OCI-LY3 (cell line): ENCODE results near the gene PARK7.

Experiments used
- H2AFZ ChIP-seq: fragments of 200-600, 300-600 bp; shearing (Covaris generic); 2 replicates; pipeline ENCODE4 v1.6.0; 2014; ENCODE audit warnings: antibody characterized with exemption, low read depth, low read length
- H3K27ac ChIP-seq: fragments of 200-600, 300-600 bp; sonication (generic); 2 replicates; pipeline ENCODE4 v1.5.1; 2014; ENCODE audit warnings: mild to moderate bottlenecking, low read length, moderate library complexity, mixed read lengths
- H3K27me3 ChIP-seq: fragments of 200-600, 300-600 bp; sonication (generic); 2 replicates; pipeline ENCODE4 v1.6.1; 2014; ENCODE audit warnings: low read depth, low read length, mixed read lengths
- H3K36me3 ChIP-seq: fragments of 200-600, 300-600 bp; sonication (generic); replicated peaks from 2 replicates; pipeline ENCODE3; 2014; ENCODE audit warnings: low read depth, low read length, mixed read lengths
- H3K4me1 ChIP-seq: fragments of 300-600, 200-600 bp; sonication (generic); 2 replicates; pipeline ENCODE4 v1.6.1; 2014; ENCODE audit warnings: low read length, mixed read lengths
- H3K4me2 ChIP-seq: fragments of 200-600, 300-600 bp; sonication (generic); 2 replicates; pipeline ENCODE4 v1.6.1; 2014; ENCODE audit warnings: low read length, mixed read lengths
- H3K4me3 ChIP-seq: fragments of 300-600, 200-600 bp; sonication (generic); 2 replicates; pipeline ENCODE4 v1.5.1; 2014; ENCODE audit warnings: antibody characterized with exemption, mild to moderate bottlenecking, low read length, moderate library complexity
- H3K79me2 ChIP-seq: fragments of 300-600, 200-600 bp; shearing (Covaris generic); 2 replicates; pipeline ENCODE4 v1.6.1; 2014; ENCODE audit warnings: mild to moderate bottlenecking, low read length, mixed read lengths
- H3K9ac ChIP-seq: fragments of 300-600, 200-600 bp; shearing (Covaris generic); 2 replicates; pipeline ENCODE4 v1.6.0; 2014; ENCODE audit warnings: mild to moderate bottlenecking, low read length, moderate library complexity
- H3K9me3 ChIP-seq: fragments of 200-600, 300-600 bp; shearing (Covaris generic); 2 replicates; pipeline ENCODE4 v1.6.1; 2014; ENCODE audit warnings: low read length, mixed read lengths; ENCODE audit not compliant: insufficient read depth
- H4K20me1 ChIP-seq: fragments of 200-600, 300-600 bp; sonication (generic); 2 replicates; pipeline ENCODE4 v1.6.1; 2016; ENCODE audit warnings: low read length, mixed read lengths; ENCODE audit not compliant: insufficient read depth
- CTCF ChIP-seq: fragments of 200-600, 300-600 bp; sonication (generic); IDR thresholded peaks from 2 replicates; pipeline ENCODE4 v1.5.1; 2014; ENCODE audit warnings: antibody characterized with exemption, low read length, low read depth
- EZH2phosphoT487 ChIP-seq: fragments of 200-600 bp; shearing (Covaris generic); IDR thresholded peaks from 2 replicates; pipeline ENCODE4 v1.6.1; 2018; ENCODE audit warnings: antibody characterized with exemption, mixed run types, low read depth

PARK7 gene

DNA sequence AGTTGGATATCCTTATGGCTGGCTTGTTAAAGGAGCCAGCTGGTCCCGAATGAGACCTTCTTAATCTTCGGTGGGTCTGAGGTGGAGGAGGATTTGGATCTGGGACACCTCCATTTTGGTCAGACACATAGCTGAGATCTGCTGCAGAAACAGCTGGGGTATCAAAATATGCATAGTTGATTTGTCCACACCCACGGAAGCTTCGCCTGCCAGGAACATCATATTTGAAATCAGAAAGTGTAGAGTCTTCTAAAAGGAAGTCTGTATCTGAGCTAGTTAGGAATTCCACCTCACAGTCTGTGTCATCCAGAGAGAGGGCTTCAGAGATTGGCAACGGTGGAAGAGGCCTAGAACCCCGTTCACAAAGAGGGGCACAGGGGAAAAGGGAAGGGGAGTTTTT, 52.3 kb downstream of the PARK7 start:
- Histone ChIP-seq H3K79me2 (no peaks in the 10 kb centered on the region), H3K27ac (no peak overlapping the region), H3K9ac (no peak overlapping the region), H3K36me3 (no peaks in the 10 kb centered on the region), H3K4me1 (0 out of 2 replicates have a peak, but pooled peaks cover 7% of the 10 kb centered on the region), H3K4me2 (no peak overlapping the region), H2AFZ (no peak overlapping the region), H3K27me3 (no peaks in the 10 kb centered on the region), H4K20me1 (no peaks in the 10 kb centered on the region), H3K9me3 (no peaks in the 10 kb centered on the region), H3K4me3 (no peak overlapping the region)
- TF ChIP-seq EZH2phosphoT487 (no peak), CTCF (no peak)

DNA sequence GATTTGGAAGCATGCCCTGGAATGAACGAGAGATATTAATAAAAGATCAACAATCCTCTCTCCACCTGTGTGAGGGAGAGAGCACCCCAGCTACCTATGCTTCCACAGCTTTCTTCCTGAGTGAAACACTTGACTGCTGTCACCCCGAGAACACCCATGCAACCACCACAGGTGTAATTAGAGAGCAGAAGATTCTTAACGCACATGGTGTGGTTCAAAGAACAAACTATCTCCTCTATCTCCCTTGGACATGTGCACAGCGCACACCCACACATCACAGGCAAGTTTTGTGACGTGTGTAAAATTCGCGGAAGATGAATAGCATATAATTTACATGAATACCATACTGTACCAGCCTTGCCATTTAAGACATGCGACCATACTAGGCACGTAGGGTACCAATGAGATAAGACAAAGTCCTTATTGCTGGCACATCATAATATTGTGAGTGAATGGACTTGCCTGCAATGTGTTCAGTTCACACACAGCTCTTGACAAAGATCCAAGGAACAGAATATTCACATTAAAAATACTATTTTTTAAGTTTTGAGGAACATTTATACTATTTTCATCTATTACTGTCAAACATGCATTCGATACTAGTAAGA, 53.0 kb downstream of the PARK7 start:
- peaks cover 7% of the 10 kb centered on the region; the same call in 1 of the 2 replicates for H3K4me1 ChIP-seq
- H3K4me3 ChIP-seq = no peak overlapping the region
- H3K79me2 ChIP-seq = no peaks in the 10 kb centered on the region
- peak overlapping the region; percentile 14; the same call in 1 of the 2 replicates for H3K4me2 ChIP-seq
- H3K27ac ChIP-seq = no peak overlapping the region
- no peaks in the 10 kb centered on the region for H3K36me3 ChIP-seq
- H3K9ac ChIP-seq = no peak overlapping the region
- no peak overlapping the region for H2AFZ ChIP-seq
- no peaks in the 10 kb centered on the region for H3K9me3 ChIP-seq
- no peaks in the 10 kb centered on the region for H3K27me3 ChIP-seq
- H4K20me1 ChIP-seq = no peaks in the 10 kb centered on the region
- no peak for TF ChIP-seq CTCF
- TF ChIP-seq EZH2phosphoT487 = no peak

DNA sequence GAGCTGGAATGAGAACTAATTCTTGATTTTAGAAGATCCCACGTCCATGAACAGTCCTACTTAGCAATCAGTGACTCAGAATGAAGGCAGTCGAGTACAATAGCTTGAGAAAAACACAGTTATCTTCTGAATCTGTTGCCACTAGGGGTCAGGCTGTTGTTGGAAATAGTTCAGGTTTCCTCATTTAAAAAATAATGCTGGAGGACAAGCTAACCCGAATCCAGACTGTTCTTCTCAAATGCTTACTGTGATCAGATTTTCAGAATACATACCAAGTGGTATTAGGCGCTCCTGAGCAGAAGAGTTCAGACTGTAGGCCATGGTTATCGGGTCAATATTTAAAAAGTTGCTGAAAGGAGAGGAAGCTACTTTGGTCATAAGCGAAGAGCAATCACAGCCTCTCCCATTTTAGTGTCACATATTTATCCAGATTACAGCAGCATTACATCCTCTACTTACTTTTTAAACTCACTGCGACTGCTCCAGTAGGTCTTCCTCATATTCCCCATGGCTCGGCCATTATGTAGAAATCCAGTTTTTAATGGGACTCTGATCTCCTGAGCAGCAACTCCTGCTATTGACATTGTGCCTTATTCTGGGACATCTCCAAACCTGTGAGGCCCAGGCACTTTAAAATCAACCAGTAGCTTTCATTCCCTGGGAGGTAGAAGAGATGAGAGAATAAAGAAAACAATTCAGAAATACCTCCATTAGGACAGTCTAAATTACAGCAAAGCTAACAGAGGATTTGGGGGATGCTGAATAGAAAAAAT, 53.7 kb downstream of the PARK7 start:
- Histone ChIP-seq H3K9me3 (no peaks in the 10 kb centered on the region), H3K27ac (no peak overlapping the region), H2AFZ (no peak overlapping the region; the same call in 1 of the 2 replicates), H3K4me3 (no peak overlapping the region), H3K4me2 (peak overlapping the region; percentile 43; the same call in 1 of the 2 replicates), H3K36me3 (no peaks in the 10 kb centered on the region), H3K4me1 (peaks cover 14% of the 10 kb centered on the region), H3K27me3 (no peaks in the 10 kb centered on the region), H3K9ac (no peak overlapping the region), H3K79me2 (no peaks in the 10 kb centered on the region), H4K20me1 (no peaks in the 10 kb centered on the region)
- TF ChIP-seq EZH2phosphoT487 (no peak), CTCF (peak; percentile 70)

GRCh38 chr1:8015809-8016165, 54.3 kb downstream of the PARK7 start:
- no peak overlapping the region for H3K9ac ChIP-seq
- no peak overlapping the region for H3K27ac ChIP-seq
- H2AFZ ChIP-seq = no peak overlapping the region
- no peaks in the 10 kb centered on the region for H3K36me3 ChIP-seq
- H3K4me3 ChIP-seq = no peak overlapping the region
- no peaks in the 10 kb centered on the region for H3K79me2 ChIP-seq
- TF ChIP-seq EZH2phosphoT487 (no peak), CTCF (no peak)
- peaks cover 16% of the 10 kb centered on the region for H3K4me1 ChIP-seq
- H3K27me3 ChIP-seq = no peaks in the 10 kb centered on the region
- no peak overlapping the region for H3K4me2 ChIP-seq
- H4K20me1 ChIP-seq = no peaks in the 10 kb centered on the region
- H3K9me3 ChIP-seq = no peaks in the 10 kb centered on the region
